Measurements from ENCODE around the gene ZDHHC12.

DNA sequence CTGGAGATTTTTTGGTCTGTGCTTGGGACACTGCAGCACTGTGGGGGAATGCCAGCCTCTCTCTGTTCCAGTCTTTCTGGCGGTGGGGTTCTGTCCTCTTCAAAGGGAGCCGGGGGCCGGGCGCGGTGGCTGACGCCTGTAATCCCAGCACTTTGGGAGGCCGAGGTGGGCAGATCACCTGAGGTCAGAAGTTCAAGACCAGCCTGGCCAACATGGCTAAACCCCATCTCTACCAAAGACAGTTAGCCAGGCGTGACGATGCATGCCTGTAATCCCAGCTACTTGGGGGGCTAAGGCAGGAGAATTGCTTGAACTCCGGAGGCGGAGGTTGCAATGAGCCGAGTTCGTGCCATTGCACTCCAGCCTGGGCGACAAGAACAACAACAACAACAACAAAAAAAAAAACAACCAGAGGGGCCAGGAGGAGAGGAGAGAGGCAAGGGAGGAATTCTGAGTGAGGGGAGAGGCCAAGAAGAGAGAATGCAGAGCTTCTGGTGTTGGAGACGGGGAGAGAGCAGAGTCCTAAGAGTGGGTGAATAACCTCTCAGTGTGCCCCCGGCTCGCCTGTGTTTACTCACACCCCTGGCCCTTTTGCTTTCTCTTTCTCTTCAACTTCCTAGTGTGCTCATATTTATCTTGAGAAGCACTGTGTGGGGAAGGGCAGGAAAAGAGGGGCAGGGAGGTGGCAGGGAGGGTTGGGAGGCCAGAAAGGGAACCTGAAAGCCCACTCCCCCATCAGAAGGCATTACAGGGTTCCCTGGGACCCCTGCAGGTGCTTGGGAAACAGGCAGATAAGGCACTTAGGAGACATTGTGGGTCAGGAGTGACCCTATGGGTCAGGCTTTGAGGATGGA, 38.1 kb downstream of the ZDHHC12 start:
- TF ChIP-seq, protein P1, sequence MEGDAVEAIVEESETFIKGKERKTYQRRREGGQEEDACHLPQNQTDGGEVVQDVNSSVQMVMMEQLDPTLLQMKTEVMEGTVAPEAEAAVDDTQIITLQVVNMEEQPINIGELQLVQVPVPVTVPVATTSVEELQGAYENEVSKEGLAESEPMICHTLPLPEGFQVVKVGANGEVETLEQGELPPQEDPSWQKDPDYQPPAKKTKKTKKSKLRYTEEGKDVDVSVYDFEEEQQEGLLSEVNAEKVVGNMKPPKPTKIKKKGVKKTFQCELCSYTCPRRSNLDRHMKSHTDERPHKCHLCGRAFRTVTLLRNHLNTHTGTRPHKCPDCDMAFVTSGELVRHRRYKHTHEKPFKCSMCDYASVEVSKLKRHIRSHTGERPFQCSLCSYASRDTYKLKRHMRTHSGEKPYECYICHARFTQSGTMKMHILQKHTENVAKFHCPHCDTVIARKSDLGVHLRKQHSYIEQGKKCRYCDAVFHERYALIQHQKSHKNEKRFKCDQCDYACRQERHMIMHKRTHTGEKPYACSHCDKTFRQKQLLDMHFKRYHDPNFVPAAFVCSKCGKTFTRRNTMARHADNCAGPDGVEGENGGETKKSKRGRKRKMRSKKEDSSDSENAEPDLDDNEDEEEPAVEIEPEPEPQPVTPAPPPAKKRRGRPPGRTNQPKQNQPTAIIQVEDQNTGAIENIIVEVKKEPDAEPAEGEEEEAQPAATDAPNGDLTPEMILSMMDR (IDR thresholded peaks at IDR 0.05) = no peak
- TF ChIP-seq POLR2A (IDR thresholded peaks at IDR 0.05) = peak; percentile 35
- no peak for TF ChIP-seq EP300 (IDR thresholded peaks at IDR 0.05; ENCODE audit: low read depth)
- peak in 1 of 3 donors; percentile 16 for TF ChIP-seq POLR2AphosphoS5 (IDR thresholded peaks at IDR 0.05)
